Measurements from ENCODE around the gene TPCN2.

DNA sequence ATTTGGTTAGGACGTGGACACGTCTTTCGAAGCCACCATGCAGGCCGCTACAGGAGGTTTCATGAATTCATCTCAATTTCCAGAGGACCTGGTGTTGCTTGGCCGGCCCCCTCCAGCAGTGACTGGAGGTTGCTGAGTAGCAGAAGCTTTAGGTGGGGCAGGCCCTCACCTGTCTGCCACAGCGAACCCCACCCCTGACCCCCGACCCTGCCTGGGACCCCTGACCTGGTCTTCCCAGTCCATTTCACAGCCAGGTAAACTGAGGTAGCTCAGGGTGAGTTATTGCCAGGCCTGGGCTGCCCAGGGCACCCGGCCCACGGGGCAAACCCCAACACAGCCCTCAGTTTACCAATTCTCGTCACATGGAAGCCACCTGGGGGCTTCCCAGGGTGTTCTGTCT, 67.9 kb downstream of the TPCN2 start:
- TF ChIP-seq, protein P1, sequence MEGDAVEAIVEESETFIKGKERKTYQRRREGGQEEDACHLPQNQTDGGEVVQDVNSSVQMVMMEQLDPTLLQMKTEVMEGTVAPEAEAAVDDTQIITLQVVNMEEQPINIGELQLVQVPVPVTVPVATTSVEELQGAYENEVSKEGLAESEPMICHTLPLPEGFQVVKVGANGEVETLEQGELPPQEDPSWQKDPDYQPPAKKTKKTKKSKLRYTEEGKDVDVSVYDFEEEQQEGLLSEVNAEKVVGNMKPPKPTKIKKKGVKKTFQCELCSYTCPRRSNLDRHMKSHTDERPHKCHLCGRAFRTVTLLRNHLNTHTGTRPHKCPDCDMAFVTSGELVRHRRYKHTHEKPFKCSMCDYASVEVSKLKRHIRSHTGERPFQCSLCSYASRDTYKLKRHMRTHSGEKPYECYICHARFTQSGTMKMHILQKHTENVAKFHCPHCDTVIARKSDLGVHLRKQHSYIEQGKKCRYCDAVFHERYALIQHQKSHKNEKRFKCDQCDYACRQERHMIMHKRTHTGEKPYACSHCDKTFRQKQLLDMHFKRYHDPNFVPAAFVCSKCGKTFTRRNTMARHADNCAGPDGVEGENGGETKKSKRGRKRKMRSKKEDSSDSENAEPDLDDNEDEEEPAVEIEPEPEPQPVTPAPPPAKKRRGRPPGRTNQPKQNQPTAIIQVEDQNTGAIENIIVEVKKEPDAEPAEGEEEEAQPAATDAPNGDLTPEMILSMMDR (IDR thresholded peaks at IDR 0.05; ENCODE audit: insufficient read depth, low read depth, low read length): no peak
- TF ChIP-seq EZH2 (IDR thresholded peaks at IDR 0.05; ENCODE audit: insufficient read depth, low read length): no peak
